BJ (cell line): ENCODE results near the gene AP1B1. TPM values are rescaled to one million over a fixed set of nuclear protein-coding genes. Genes with fewer than 3 reads are reported as not detected.
A peak's percentile ranks its signal among the peaks of the same experiment; 100 is the strongest.

Experiments used
- CTCF ChIA-PET: fragments of 350-600 bp; formaldehyde crosslinking; extraction: SDS; loops from one replicate; lab custom pipeline; 2021; ENCODE audit warnings: antibody characterized with exemption, inconsistent platforms; lab: Yijun Ruan, JAX
- POLR2A ChIA-PET: fragments of 300-600 bp; sonication (Branson Sonifier 250); formaldehyde crosslinking; extraction: SDS; loops from one replicate; lab custom pipeline; 2021; ENCODE audit warnings: antibody characterized with exemption; lab: Charles Lee
- DNase-seq: peaks from one replicate; pipeline ENCODE4 v3.0.0-alpha.2; 2011; ENCODE audit warnings: low read depth
- H3K27me3 ChIP-seq: 2 replicates; pipeline ENCODE4 v1.6.0; 2011; ENCODE audit warnings: low read length; ENCODE audit not compliant: control insufficient read depth, insufficient read depth
- H3K36me3 ChIP-seq: 2 replicates; pipeline ENCODE4 v1.5.1; 2011; ENCODE audit warnings: low read length; ENCODE audit not compliant: control insufficient read depth, insufficient read depth
- H3K4me3 ChIP-seq: 2 replicates; pipeline ENCODE4 v1.5.1; 2011; ENCODE audit warnings: low read depth, mild to moderate bottlenecking, control low read depth, low read length
- polyA plus RNA-seq: library from polyadenylated mRNA; depleted of rRNA; stranded (reverse); fragments of >200 nt; gene quantifications from 2 replicates; pipeline ENCODE4 v1.2.3, GENCODE V29; 2011
- TF ChIP-seq, protein P1 (sequence below): IDR thresholded peaks from 2 replicates; pipeline ENCODE4 v1.5.1; 2011; ENCODE audit warnings: low read depth, mild to moderate bottlenecking, control low read depth, inconsistent platforms, low read length, moderate library complexity; ENCODE audit not compliant: insufficient read depth

Gene AP1B1
- polyA plus RNA-seq, 1 experiment: 75.0 TPM

DNA sequence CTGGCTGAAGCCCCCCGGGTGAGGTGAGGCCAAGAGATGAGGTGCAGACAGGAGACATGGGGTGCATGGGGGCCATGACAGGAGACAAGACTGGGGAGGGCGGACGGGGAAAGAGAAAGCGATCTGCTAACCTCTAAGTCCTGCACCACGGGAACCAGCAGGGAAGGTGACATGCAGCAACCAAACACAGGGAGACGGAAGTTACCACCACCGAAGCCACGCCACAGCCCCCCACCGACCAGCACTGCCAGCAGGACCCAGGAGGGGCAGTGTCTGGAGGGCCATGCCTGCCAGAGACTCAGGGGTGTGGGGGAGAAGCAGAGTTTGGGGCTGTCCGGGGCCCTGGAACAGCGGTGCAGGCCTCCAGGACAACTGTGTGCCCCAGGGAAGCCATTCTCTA lies 58.8 kb downstream of the AP1B1 start:
- ChIA-PET POLR2A (no interaction called here), CTCF (interaction anchor here (1.2 kb wide), 1 partner anchor 29 kb away, joined by 4 read pairs; no protein-coding TSS in a partner anchor)
- H3K36me3 ChIP-seq: peaks cover 21% of the 10 kb centered on the region
- no peaks in the 10 kb centered on the region for H3K27me3 ChIP-seq
- TF ChIP-seq, protein P1, sequence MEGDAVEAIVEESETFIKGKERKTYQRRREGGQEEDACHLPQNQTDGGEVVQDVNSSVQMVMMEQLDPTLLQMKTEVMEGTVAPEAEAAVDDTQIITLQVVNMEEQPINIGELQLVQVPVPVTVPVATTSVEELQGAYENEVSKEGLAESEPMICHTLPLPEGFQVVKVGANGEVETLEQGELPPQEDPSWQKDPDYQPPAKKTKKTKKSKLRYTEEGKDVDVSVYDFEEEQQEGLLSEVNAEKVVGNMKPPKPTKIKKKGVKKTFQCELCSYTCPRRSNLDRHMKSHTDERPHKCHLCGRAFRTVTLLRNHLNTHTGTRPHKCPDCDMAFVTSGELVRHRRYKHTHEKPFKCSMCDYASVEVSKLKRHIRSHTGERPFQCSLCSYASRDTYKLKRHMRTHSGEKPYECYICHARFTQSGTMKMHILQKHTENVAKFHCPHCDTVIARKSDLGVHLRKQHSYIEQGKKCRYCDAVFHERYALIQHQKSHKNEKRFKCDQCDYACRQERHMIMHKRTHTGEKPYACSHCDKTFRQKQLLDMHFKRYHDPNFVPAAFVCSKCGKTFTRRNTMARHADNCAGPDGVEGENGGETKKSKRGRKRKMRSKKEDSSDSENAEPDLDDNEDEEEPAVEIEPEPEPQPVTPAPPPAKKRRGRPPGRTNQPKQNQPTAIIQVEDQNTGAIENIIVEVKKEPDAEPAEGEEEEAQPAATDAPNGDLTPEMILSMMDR: no peak
- no peak for DNase-seq
- H3K4me3 ChIP-seq: no peak overlapping the region

DNA sequence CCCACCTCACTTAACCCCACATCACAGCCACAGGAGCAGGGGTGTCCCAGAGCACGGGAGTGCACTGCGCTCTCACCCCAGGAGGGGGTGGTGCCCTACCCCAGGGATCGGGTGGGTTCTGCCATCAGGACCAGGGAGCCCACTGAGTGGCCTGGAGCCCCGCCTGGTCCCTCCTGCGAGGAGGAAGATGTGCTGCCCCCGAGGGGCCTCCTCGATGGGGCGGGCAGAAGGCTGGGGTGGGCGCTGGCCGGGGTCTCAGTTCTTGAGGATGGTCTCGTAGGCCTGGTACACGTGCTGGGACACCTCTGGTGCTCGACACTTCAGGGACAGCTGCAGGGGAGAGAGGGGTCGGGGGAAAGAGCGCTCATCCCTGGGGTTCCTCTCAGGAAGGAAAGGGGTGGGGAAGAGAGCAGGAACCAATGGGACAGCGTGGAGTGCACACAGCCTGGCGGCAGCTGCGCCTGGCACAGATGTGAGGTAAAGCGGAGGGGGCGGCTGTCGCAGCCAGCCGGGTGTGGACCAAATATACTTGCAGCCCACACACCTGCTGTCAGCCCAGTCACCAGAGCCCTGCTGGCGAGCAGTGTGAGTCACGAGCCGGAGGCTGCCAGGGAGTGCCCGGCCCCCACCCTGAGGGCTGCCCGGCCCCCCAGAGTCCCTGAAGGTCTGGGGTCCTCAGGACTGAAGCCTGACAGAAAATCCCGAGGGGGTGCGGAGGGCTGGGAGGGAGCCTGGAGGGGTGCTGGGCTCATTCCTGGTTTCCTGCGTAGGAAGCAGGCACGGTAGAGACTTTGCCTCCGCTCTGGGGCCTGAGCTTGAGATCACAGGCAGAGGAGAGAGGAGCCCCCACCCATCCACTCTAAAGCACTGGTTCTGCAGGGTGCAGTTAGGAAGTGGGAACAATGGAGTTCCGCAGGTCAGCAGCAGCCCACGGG lies 59.5 kb downstream of the AP1B1 start:
- no peak for DNase-seq
- no peaks in the 10 kb centered on the region for H3K27me3 ChIP-seq
- H3K36me3 ChIP-seq: peaks cover 21% of the 10 kb centered on the region
- no peak overlapping the region for H3K4me3 ChIP-seq
- ChIA-PET CTCF (interaction anchor here (1.0 to 3.0 kb wide), 3 partner anchors 8 to 30 kb away, joined by 3 to 14 read pairs (median 4); no protein-coding TSS in a partner anchor), POLR2A (no interaction called here)
- TF ChIP-seq, protein P1: no peak

DNA sequence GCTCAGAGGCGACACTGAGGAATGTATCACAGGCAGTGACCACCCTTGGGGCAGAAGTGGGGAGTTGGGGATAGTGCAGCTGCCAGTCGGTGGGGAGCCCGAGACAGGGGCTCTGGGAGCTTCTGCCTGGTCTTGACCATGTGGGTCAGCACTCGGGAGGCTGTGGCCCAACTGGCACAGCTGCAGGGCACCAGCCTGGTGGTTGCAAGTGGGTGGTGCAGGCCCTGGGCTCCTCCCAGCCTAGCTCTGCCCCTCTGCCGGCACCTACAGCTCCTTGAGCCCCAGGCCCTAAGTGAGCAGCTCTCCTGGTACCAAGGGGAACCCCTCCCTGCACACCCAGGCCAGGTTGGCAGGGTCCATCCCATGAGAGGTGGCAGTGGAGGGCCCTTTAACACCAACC lies 60.3 kb downstream of the AP1B1 start:
- CTCF ChIA-PET: interaction anchor here (1.0 to 3.0 kb wide), 2 partner anchors 8 to 31 kb away, joined by 3 to 14 read pairs; no protein-coding TSS in a partner anchor
- no peak for DNase-seq
- peaks cover 19% of the 10 kb centered on the region for H3K36me3 ChIP-seq
- H3K4me3 ChIP-seq: no peak overlapping the region
- POLR2A ChIA-PET: no interaction called here
- no peaks in the 10 kb centered on the region for H3K27me3 ChIP-seq
- TF ChIP-seq, protein P1: 0 out of 2 replicates have a peak, but pooled peaks have one; percentile 8

DNA sequence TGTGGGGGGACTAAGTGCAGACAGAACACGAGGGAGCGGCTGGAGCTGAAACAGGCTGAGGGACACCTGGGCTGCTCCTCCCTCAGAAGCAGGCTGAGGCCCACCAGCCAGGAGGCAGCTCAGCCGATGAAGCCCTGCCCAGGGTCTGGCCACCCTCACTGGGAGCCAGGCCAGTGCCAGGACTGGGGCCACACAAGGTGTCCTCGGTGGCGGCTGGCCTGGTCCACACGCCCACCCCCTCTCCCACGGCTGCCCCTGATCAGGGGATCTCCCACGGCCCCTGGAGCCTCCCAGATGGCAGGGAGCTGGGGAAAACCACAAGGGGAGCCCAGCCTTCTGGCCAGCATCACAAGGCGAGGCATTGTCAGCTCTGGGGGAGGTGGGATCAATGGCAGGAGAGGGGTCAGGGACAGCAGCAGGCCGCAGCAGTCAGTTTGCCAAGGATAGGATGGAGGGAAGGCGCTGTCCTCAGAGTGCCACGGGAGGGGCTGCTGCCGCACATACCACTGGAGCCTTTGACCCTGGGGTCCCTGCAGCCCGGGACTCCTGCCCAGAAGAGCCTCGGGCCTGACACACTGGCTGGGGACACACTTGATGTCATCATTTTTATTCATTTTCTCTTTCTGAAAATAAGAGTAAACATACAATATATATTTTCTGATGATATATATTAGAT lies 61.1 kb downstream of the AP1B1 start:
- TF ChIP-seq, protein P1: no peak

DNA sequence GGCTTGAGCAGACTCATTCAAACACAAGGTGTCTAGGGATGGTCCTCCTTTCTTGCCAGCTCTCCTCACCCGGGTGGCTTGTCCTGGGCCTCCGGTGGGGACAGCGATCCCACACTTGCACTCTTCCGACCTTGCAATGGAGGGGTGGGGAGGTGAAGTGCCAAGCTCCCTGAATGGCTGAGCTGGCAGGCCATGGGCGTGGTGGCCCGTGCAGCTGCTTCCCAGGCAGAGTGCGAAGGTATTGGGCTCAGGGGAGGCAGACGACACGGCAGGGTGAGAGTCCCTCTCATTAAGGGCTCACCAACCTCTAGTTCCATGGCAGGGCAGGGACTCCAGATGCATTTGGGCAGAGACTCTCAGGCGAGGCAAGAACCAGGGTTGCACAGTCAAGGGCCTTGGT lies 61.9 kb downstream of the AP1B1 start:
- CTCF ChIA-PET: interaction anchor here (1.0 to 3.0 kb wide), 2 partner anchors 33 to 122 kb away, joined by 3 to 14 read pairs; no protein-coding TSS in a partner anchor

More for the DNA sequence above, 61.1 kb downstream of the AP1B1 start:
- no peak overlapping the region for H3K4me3 ChIP-seq
- H3K27me3 ChIP-seq: no peaks in the 10 kb centered on the region
- H3K36me3 ChIP-seq: peaks cover 18% of the 10 kb centered on the region
- POLR2A ChIA-PET: no interaction called here
- CTCF ChIA-PET: interaction anchor here (1.0 to 3.0 kb wide), 2 partner anchors 32 to 122 kb away, joined by 3 to 14 read pairs; no protein-coding TSS in a partner anchor
- DNase-seq: no peak

More for the DNA sequence above, 61.9 kb downstream of the AP1B1 start:
- Histone ChIP-seq H3K36me3 (peaks cover 18% of the 10 kb centered on the region), H3K4me3 (no peak overlapping the region), H3K27me3 (no peaks in the 10 kb centered on the region)
- DNase-seq: no peak
- TF ChIP-seq, protein P1: no peak
- POLR2A ChIA-PET: no interaction called here
